ENCODE results near the gene MEI4. TPM values are rescaled to one million over a fixed set of nuclear protein-coding genes. Genes with fewer than 3 reads are reported as not detected.

MEI4 gene
- total and polyA plus RNA-seq, 7 donors, result not detected

GRCh38 chr6:77879527-77879926, 226.7 kb downstream of the MEI4 start:
- TF ChIP-seq POLR2AphosphoS5 (IDR thresholded peaks at IDR 0.05) (no peak), POLR2A (IDR thresholded peaks at IDR 0.05) (no peak), EP300 (IDR thresholded peaks at IDR 0.05) (no peak)
- TF ChIP-seq, protein P1, sequence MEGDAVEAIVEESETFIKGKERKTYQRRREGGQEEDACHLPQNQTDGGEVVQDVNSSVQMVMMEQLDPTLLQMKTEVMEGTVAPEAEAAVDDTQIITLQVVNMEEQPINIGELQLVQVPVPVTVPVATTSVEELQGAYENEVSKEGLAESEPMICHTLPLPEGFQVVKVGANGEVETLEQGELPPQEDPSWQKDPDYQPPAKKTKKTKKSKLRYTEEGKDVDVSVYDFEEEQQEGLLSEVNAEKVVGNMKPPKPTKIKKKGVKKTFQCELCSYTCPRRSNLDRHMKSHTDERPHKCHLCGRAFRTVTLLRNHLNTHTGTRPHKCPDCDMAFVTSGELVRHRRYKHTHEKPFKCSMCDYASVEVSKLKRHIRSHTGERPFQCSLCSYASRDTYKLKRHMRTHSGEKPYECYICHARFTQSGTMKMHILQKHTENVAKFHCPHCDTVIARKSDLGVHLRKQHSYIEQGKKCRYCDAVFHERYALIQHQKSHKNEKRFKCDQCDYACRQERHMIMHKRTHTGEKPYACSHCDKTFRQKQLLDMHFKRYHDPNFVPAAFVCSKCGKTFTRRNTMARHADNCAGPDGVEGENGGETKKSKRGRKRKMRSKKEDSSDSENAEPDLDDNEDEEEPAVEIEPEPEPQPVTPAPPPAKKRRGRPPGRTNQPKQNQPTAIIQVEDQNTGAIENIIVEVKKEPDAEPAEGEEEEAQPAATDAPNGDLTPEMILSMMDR (IDR thresholded peaks at IDR 0.05), result no peak
- DNase-seq, result no peak
- H3K27me3 ChIP-seq, result no peaks in the 10 kb centered on the region
- H3K36me3 ChIP-seq, result no peaks in the 10 kb centered on the region
- no peak overlapping the region for H3K27ac ChIP-seq
- no peak overlapping the region for H3K4me3 ChIP-seq
- intact Hi-C loops (cut with DNase I), result no loop called here
- 67 to 74% methylated on average over 2 of the region's 2 CpGs for WGBS, 2 donors
- no peaks in the 10 kb centered on the region for H3K9me3 ChIP-seq
- H3K4me1 ChIP-seq, result no peaks in the 10 kb centered on the region

- Histone ChIP-seq H3K4me1 (no peaks in the 10 kb centered on the region), H3K27ac (no peak overlapping the region), H3K4me3 (no peak overlapping the region), H3K36me3 (no peaks in the 10 kb centered on the region), H3K27me3 (no peaks in the 10 kb centered on the region), H3K9me3 (no peaks in the 10 kb centered on the region)
- DNase-seq, result no peak
- intact Hi-C loops (cut with DNase I), result no loop called here
- no peak for TF ChIP-seq POLR2A (IDR thresholded peaks at IDR 0.05)
- TF ChIP-seq EP300 (IDR thresholded peaks at IDR 0.05), result no peak
- TF ChIP-seq, protein P1 (IDR thresholded peaks at IDR 0.05), result no peak
- TF ChIP-seq POLR2AphosphoS5 (IDR thresholded peaks at IDR 0.05), result no peak
- 57 to 63% methylated on average over 2 of the region's 2 CpGs for WGBS, 2 donors
Measured at GRCh38 chr6:77880501-77880900, 227.7 kb downstream of the MEI4 start.

DNA sequence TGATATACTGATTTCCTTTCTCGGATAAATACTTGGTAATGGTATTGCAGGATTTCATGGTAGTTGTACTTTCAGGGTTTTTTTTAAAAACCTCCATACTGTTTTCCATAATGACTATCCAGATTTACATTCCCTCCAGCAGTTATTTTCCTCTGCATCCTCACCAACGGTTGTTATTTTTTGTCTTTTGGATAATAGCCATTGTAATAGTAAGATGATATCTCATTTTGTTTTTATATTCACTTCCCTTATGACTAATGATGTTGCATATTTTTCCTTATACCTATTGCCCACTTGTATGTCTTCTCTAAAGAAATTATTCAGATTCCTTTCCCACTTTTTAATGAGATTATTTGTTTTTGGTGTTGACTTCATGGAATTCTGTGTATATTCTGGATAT, 231.0 kb downstream of the MEI4 start:
- Histone ChIP-seq H3K27ac (no peak overlapping the region), H3K36me3 (no peaks in the 10 kb centered on the region), H3K9me3 (peaks cover 0 to 3% (median 0%) of the 10 kb centered on the region in 4 donors), H3K27me3 (no peaks in the 10 kb centered on the region), H3K4me3 (no peak overlapping the region), H3K4me1 (no peaks in the 10 kb centered on the region)
- 80 to 89% methylated on average over 2 of the region's 2 CpGs for WGBS, 2 donors
- TF ChIP-seq EP300 (IDR thresholded peaks at IDR 0.05) (no peak), POLR2AphosphoS5 (IDR thresholded peaks at IDR 0.05) (no peak), POLR2A (IDR thresholded peaks at IDR 0.05) (no peak)
- TF ChIP-seq, protein P1 (IDR thresholded peaks at IDR 0.05), result no peak
- intact Hi-C loops (cut with DNase I), result no loop called here
- no peak for DNase-seq

- WGBS, 2 donors, result 49 to 61% methylated on average over 4 of the region's 4 CpGs
- H3K4me3 ChIP-seq, result no peak overlapping the region
- H3K27me3 ChIP-seq, result no peaks in the 10 kb centered on the region
- peaks cover 0 to 5% (median 0%) of the 10 kb centered on the region in 4 donors for H3K9me3 ChIP-seq
- no peak overlapping the region for H3K27ac ChIP-seq
- intact Hi-C loops (cut with DNase I), result no loop called here
- TF ChIP-seq POLR2A (IDR thresholded peaks at IDR 0.05), result no peak
- TF ChIP-seq EP300 (IDR thresholded peaks at IDR 0.05), result no peak
- TF ChIP-seq POLR2AphosphoS5 (IDR thresholded peaks at IDR 0.05), result no peak
- TF ChIP-seq, protein P1 (IDR thresholded peaks at IDR 0.05), result no peak
- DNase-seq, result no peak
- no peaks in the 10 kb centered on the region for H3K4me1 ChIP-seq
- H3K36me3 ChIP-seq, result no peaks in the 10 kb centered on the region
Measured at GRCh38 chr6:77893391-77893790, 240.6 kb downstream of the MEI4 start.

DNA sequence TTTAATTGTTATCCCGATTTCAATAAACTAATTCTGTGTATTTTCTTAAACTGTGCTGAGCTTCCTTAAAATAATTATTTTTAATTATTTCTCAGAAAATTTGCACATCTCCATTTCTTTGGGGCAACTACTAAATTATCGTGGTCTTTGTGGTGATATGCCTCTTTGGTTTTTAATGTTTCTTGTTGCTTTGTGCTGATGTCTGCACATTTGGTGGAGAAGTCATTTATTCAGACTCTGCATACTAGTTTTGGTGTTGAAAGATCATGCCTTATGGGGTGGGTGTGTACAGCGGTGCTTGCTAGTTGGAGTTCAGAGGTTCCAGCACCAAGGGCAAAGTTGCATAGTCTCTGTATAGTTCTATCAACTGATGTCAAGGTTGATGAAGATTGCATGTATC, 253.2 kb downstream of the MEI4 start:
- 93 to 94% methylated on average over 3 of the region's 3 CpGs for WGBS, 2 donors
- DNase-seq, result no peak
- H3K4me1 ChIP-seq, result no peaks in the 10 kb centered on the region
- H3K36me3 ChIP-seq, result no peaks in the 10 kb centered on the region
- intact Hi-C loops (cut with DNase I), result no loop called here
- no peaks in the 10 kb centered on the region for H3K27me3 ChIP-seq
- H3K9me3 ChIP-seq, result no peaks in the 10 kb centered on the region
- H3K4me3 ChIP-seq, result no peak overlapping the region
- H3K27ac ChIP-seq, result no peak overlapping the region
- TF ChIP-seq, protein P1 (IDR thresholded peaks at IDR 0.05), result no peak
- TF ChIP-seq EP300 (IDR thresholded peaks at IDR 0.05) (no peak), POLR2A (IDR thresholded peaks at IDR 0.05) (no peak), POLR2AphosphoS5 (IDR thresholded peaks at IDR 0.05) (no peak)
